HG03097 (cell line): ENCODE data around the gene GLTP.
A peak's percentile ranks its signal among the peaks of the same experiment; 100 is the strongest.

Source experiments
- ATAC-seq: cut with Tn5 transposase; IDR thresholded peaks from one replicate; pipeline ENCODE4 v1.9.1; 2021; ENCODE audit not compliant: unreplicated experiment, low FRiP score

Gene GLTP

DNA sequence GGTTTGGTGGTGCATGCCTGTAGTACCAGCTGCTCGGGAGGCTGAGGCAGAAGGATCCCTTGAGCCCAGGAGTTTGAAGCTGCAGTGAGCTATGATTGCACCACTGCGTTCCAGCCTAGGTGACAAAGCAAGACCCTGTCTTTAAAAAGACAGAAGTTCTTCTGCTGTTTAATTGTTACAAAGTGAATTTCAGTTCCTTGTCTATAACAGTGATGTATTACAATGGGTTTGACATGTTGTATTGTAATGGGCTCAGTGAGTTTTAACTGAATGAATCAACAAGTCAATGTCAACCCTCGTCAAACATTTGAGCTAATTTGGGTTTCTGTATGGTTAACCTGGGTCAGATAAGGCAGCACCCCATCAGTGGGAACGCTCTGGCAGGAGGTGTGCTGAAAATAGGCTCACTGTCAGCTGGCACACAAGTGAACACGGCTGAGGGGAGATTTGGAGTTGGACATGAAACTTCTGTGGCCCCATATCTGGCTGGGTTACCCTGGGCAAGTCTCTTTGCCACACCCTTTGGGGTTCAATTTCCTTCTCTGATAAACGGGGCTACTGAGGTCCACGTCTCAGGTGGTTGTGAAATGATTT, 33.1 kb downstream of the GLTP start:
- ATAC-seq = no peak

DNA sequence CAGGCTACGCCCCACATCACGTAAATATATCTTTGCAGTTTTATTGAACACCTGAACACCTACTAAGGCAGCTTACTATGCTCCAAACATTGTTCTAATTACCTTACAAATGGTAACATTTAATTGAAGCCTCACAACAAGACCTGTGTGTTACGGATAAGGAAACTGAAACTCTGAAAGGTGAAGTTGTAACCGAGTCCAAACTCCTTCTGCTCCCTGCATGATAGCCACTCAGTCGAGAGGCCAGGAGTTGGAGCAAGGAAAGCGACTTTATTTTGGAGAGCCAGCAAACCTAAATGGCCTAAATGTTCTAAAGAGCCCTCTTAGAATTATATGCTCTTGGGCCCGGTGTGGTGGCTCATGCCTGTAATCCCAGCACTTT, 34.5 kb downstream of the GLTP start:
- ATAC-seq = no peak

DNA sequence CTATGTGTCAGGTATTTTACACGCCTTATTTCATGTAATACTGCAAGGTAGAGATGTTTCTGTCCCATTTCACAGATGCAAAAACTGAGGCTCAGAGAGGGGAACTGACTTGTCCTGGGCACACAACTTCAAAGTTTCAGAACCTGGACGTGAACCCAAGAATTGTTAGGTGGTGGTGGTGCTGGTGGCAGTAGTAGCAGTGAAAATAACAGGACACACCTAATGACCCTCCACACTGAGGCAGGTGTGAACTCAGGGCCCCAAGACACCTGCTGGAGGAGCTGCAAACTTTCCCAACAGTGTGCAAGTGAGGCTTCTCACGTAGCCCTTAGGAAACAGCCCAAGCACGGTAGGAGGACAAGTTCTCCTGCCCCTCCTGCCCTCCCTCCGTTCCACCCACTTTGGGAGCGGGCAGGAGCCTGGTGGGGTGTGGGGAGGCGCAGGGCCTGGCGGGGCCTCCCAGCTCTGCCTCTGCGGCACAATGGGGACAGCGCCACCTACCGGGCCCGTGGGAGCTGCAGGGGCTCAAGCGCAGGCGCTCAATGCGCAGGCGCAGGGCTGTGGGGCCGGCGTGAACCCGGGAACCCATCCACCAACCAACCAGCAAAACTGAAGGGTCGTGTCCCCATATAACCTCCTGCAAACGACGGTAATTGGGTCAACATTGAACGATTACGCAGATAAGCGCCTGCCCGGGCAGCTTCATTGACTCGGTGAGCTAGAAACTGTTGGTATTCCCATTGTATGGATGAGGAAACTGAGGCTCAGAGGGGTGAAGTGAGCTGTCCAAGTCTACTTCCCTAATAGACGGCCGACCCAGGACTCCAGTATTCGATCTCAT, 35.1 kb downstream of the GLTP start:
- peak; percentile 74 for ATAC-seq

DNA sequence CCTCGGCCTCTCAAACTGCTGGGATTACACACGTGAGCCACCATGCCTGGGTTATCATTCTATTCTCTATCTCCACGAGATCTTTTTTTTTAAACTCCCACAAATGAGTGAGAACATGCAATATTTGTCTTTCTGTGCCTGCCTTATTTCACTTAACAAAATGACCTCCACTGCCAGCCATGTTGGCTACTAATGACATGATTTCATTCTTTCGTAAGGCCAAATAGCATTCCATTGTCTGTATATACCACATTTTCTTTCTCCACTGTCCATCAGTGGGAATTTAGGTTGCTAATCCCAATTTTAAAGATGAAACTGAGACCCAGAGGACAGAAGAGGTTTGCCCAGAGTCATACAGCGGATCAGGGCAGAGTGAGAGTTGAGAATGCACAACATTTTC, 36.2 kb downstream of the GLTP start:
- ATAC-seq = no peak

DNA sequence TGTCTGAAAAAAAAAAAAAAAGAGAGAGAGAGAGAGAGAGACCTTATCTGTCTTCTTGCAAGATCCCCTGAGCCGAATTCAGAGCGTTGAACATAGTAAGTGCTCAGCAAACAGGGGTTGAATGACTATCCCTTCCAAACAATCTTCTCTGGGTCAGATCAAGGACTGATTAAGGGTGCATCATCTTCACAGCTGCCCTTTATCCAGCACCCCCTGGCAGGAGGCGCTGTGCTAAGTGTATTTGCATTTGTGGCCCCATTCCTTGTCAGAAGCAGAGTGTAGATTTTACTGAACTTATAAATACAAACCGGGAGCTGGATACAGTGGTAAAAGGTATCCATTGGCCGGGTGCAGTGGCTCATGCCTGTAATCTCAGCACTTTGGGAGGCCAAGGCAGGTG, 38.3 kb downstream of the GLTP start:
- ATAC-seq = no peak

DNA sequence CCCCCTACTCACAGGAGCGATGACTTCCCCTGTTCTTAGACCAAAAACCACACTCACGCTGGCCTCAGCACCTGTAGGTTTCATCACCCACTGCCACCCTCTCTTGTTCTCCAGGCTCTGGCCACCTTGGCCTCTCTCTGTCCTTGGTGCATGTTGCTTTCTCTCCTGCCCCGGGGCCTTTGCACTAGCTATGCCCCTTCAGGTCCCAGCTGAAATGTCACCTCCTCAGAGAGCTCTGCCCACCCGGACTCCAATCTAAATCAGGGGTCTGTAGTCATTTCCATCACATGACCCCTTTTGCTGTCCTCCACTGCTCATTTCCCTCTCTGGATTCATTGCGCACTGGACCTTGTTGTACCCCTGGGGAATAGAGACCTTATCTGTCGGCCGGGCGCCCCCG, 39.0 kb downstream of the GLTP start:
- no peak for ATAC-seq

DNA sequence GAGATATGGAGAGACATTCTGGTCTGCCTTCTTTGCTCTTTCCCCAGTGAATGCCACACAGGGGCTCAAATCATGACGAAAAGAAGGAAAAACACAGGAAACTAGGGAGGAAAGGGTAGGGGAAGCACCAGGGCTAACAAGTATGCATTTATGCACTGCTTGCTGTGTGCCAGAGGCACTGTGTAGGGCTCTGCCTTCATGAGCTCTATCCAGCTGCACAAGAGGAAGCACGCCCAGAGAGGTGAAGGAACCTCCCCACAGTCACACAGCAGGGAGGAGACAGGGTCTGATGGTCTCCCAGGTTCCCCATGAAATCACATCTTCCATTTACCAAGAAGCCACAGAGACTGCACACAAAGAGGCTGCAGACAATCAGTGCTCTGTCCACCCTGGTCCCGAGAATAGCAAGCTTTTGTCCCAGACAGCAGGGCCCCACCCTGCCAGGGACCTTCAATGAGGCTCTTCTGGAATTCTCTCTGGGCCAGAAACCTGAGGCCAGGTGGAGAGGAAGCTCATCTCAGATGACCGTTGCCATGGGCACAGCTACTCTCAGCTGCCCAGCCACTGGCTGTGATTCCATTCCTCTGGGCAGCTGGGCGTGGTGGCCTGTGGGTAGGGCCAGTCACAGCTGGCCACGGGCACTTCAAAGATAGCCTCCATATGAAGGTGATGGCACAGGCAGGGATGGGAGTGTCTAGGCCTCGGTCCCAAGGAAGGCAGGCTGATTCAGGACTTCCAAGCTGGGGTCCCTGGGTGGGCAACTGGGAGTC, 39.9 kb downstream of the GLTP start:
- ATAC-seq = no peak

DNA sequence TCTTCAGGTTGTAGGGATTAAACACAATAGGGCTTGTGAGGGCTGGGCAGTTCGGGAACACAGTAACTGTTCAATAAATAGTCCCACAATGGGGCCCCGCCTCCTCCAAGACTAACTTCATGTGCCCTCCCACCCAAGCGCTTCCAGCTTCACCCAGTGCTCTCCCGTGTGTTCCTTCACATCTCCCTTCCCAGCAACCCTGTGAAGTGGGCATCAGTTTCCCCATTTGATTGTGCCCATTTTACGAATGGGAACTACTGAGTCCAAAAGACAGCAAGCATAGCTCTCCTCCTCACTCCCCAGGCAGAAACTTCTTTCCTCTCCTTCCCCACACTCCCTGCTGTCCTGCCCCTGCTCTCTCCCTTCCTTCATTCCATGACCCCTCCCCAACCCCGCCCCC, 40.9 kb downstream of the GLTP start:
- ATAC-seq = no peak

DNA sequence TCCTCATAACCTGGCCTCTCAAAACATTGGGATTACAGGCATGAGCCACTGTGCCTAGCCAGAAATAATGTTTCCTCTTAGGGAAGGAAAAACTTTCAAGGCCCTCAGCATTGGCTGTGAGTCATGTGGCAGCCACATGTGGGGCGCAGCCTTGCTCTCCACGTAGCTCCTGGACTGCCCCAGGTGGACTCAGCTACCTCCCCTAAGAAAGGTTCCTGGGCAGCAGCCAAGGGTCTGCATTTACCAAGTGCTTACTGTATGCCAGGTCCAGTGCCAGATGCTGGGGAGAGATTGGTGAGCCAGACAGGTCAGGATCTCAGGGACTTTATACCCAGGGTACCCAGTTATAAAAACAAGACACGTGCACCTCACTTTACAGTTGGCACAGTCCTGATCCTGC, 43.4 kb downstream of the GLTP start:
- ATAC-seq = no peak

DNA sequence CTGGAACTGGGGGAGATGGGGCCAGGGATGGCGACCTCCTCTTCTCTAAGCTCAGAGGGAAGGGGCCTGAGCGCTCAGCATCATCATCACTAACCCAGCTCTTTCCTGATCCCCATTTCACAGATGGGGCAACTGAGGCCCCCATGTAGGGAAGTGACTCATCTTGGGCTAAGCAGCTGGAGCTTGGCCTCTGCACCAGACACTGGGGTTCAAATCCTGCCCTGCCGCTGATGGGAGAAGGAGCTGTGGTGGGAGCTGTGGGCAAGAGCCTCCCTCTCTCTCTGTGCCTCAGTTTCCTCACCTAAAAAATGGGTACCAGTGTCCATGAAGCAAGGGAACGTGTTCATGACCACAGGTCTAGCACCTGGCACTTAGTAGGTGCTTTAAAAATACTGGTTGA, 44.5 kb downstream of the GLTP start:
- ATAC-seq = no peak

DNA sequence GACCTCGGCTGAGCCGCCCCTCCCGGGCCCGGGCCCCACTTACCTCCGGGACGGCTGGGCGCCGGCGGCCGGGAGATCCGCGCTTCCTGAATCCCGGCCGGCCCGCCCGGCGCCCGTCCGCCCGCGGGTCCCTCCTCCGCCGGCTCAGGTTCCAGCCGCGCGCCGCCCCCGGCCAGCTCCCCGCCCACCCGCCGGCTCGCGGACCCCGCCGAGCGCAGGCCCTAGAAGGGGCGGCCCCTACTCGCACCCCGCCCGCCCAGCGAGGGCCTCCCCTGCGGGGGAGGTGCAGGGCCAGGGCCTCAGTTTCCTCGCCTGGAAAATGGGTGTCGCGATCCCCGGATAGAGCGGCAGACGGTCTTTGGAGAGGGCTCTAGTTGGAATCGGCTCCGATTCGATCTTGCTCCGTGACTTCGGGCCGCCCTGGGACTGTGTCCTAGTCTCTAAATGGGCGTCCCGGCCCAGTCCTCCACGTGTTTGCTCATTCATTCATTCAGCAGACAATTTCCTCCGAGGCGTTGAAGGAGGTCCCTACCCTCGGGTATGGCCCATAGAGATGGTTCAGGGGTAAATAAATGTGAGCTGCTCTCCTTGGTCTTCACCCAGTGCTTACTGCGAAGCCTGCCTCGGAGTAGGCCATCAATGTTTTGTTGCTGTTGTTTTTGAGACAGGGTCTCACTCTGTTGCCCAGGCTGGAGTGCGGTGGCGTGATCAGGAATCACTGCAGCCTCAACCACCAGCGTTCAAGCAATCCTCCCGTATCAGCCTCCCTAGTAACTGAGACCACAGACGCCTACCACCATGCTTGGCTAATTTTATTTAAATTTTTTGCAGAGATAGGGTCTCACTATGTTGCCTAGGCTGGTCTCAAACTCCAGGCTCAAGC, 46.8 kb downstream of the GLTP start, which contains the start of gene TRPV4:
Gene TRPV4, minus strand, starts transcription at position 92 of the 883 bp plus-strand sequence. CDS start 18,602 bp downstream, outside the sequence.
- ATAC-seq = no peak

DNA sequence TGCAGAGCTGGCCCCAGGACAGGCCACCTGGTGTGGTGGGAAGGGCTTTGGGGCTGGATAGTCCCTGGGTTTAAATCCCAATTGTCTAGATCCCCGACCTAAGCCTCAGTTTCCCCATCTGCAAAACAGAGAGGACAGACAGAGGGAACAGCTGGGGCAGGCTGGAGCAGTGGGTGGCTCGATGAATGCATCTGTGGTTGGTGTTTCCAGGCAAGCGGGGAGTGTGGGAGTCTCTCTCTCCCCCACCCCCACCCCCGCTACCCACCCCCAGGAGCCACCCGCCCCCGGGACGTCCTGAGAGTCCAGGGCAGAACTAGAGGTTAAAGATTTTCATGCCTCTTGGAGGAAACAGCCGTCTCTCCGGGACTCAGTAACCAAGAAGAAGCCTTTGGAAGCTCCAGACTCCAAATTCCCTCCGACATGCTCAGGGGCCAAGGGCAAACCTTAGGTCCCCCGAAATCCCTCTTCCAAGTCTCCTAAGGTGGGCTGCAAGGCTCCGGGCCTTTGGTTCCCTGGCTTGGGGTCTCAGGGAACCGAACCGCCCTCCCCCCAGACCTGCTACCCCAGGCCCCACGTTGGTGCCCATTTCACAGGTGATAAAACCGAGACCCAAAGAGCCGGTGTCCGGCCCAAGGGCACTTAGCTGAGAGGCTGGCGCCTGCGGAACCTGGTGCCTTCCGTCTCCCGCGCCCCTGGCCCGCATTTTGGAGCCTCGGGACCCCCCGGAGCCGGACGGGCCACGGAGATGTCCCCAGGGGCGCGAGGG, 47.6 kb downstream of the GLTP start:
- ATAC-seq = no peak

DNA sequence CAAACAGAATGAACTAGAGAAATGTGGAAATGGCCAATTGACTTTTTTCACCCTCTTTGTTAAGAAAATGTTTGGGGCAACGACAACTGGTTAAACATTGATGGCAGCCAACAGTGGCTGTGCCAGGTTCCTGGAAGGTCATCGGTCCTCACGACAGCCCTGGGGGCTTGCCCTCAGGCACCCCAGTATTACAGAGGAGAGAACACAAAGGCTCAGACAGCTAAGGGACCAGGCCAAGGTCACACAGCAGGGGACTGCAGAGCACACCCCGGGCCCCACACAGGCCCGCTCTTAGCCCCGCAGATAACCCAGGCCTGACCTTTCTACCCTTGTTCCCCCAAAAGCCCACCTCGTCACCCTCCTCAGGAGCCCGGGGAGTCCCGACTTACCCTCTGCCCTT, 48.4 kb downstream of the GLTP start:
- ATAC-seq = no peak

DNA sequence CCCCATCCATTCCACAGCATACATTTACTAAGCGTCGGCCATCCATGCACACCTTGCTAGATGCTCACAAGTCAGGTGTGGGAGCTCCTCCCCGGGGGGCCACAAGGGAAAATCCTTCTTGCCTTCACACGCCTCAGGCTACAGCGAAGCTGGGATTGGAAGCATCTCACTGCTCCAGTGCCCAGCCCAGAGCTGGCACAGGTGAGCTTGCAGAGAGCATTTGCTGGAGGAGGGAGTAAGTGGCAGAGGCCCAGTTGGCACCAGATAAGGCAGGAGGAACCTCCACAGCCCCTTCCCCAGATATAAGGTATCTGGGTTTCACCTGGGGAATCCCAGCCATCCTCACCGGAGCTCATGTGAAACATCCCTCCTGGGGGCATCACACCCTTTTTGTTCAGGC, 49.0 kb downstream of the GLTP start:
- no peak for ATAC-seq

DNA sequence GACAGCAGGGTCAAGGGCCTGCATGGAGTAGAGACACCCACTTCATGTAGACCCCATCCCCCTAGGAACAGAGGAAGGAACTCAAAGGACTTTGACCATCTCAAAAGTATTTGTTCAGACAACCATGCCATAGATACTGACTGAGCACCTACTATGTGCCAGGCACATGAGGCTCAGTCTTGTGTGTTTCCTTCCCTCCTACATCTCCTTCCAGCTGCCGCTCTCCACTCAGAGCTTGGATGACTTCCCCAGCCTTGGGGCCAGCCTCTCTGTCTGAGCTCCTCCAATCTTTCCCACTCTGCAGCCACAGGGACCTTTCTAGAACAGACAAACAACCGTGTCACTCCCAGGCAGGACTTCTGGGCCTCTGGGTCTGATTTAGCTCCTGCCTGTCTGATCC, 49.6 kb downstream of the GLTP start:
- ATAC-seq = no peak

DNA sequence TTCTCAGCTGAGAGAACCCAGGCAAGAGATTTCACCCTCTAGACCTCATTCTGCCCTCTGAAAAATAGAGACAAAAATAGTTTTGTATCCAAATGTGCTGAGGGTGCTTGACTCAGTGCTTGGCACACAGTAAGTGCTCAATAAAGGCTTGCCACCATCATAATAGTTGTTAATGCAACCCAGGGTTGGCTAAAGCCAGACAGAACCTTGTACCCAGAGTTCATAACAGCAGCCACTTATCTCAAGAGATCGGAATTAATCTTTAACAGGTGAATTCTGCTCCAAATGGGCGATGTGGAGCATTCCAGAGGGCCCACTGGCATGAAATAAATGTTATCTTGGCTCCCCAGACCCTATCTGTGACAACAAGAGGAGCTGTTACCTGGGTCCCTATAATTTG, 50.1 kb downstream of the GLTP start:
- ATAC-seq = no peak

DNA sequence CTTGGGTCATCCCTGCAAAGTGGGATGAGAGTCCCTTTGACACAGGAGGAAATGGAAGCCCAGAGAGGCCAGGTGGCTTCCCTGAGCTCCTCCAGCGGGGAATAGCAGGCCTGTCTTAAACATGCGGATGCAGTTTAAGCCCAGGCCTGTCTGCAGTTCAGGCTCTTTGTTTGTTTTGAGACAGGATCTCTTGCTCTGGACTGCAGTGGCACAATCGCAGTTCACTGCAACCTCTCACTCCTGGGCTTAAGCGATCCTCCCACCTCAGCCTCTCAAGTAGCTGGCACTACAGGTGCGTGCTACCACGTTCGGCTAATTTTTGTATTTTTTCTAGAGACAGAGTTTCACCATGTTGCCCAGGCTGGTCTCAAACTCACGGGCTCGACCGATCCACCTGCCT, 50.7 kb downstream of the GLTP start:
- no peak for ATAC-seq

DNA sequence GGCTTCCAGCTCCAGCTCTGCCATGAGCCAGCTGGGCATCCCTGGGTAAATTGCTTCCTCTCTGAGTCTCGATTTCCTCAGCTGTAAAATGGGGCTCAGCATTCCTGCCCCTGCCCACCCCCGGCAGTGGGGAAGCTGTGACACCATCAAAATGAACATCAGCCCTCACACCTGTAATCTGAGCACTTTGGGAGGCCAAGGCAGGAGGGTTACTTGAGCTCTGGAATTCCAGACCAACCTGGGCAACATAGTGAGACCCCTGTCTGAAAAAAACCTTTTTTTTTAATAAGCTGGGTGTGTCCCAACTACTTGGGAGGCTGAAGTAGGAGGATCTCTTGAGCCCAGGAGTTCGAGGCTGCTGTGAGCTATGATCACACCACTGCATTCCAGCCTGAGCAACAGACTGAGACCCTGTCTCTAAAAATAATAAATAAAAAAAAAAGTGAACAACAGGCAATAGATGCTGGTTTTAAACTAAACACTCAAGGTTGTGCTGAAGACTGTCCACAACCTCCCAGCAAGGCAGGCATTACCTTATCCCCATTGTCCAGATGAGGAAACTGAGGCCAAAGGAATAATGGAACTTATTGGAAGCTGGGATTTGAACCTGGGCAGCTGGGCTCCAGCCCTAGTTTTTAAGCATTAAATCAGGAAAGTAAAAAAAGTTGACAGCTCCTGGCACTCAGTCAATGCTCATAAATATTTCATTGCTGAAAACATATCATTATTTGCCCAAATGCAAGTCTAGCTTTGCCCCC, 51.4 kb downstream of the GLTP start:
- no peak for ATAC-seq
